Glutamatergic neuron (in vitro differentiated cells): ENCODE data around the gene ATP6V1D. TPM values are rescaled to one million over a fixed set of nuclear protein-coding genes. Genes with fewer than 3 reads are reported as not detected.

Source experiments
- DNase-seq: peaks from one replicate; pipeline ENCODE4 v3.0.0; 2022
- H3K27ac Mint-ChIP-seq: one replicate; pipeline ENCODE4 v1.8.0; 2020; ENCODE audit warnings: mild to moderate bottlenecking, mixed read lengths, inconsistent platforms; ENCODE audit not compliant: unreplicated experiment
- H3K27me3 Mint-ChIP-seq: one replicate; pipeline ENCODE4 v1.8.0; 2020; ENCODE audit warnings: mild to moderate bottlenecking, moderate library complexity, mixed read lengths, inconsistent platforms; ENCODE audit not compliant: unreplicated experiment
- H3K36me3 Mint-ChIP-seq: one replicate; pipeline ENCODE4 v1.8.0; 2020; ENCODE audit warnings: mild to moderate bottlenecking, mixed read lengths, inconsistent platforms; ENCODE audit not compliant: unreplicated experiment
- H3K4me1 Mint-ChIP-seq: one replicate; pipeline ENCODE4 v1.8.0; 2020; ENCODE audit warnings: mild to moderate bottlenecking, low read depth, mixed read lengths, inconsistent platforms; ENCODE audit not compliant: unreplicated experiment
- H3K4me3 Mint-ChIP-seq: one replicate; pipeline ENCODE4 v1.8.0; 2020; ENCODE audit warnings: mild to moderate bottlenecking, mixed read lengths, inconsistent platforms; ENCODE audit not compliant: unreplicated experiment
- H3K9me3 Mint-ChIP-seq: one replicate; pipeline ENCODE4 v1.8.0; 2020; ENCODE audit warnings: mild to moderate bottlenecking, moderate library complexity, mixed read lengths, inconsistent platforms; ENCODE audit not compliant: unreplicated experiment
- CTCF ChIP-seq: fragments of 200-600 bp; sonication (generic); IDR thresholded peaks from one replicate; pipeline ENCODE4 v1.5.0; 2021; ENCODE audit not compliant: partially characterized antibody, unreplicated experiment
- total RNA-seq: library from RNA; stranded (reverse); fragmentation: NEBNext Ultra II Directional; extraction: Animal tissue kit (Norgen Biotek cat#: 25700); gene quantifications from one replicate; pipeline ENCODE4 v1.2.1, GENCODE V29; 2021; ENCODE audit not compliant: unreplicated experiment

ATP6V1D gene
- total RNA-seq, 1 donor from 2014 or later, result 108 TPM

GRCh38 chr14:67396381-67396970, 36.9 kb upstream of the ATP6V1D start:
- Mint-ChIP-seq H3K4me3 (no peak overlapping the region), H3K9me3 (peaks cover 2% of the 10 kb centered on the region), H3K36me3 (no peaks in the 10 kb centered on the region), H3K27me3 (no peaks in the 10 kb centered on the region), H3K27ac (no peak overlapping the region), H3K4me1 (no peaks in the 10 kb centered on the region)
- no peak for DNase-seq
- no peak for TF ChIP-seq CTCF

DNA sequence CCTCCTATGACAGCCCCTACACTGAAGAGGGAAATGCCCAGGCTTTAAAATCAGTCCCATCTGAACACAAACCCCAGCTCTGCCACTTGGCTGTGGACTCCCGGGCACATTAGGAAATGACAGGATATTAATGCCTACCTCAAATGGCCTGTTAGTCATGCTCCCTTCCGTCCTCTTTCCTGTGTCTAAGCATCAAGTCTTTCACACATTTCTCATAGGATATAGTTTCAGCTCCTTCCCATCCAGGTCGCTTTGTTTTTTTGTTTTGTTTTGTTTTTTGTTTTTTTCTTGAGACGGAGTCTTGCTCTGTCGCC, 36.2 kb upstream of the ATP6V1D start:
- no peak for TF ChIP-seq CTCF
- Mint-ChIP-seq H3K36me3 (no peaks in the 10 kb centered on the region), H3K27me3 (no peaks in the 10 kb centered on the region), H3K4me1 (no peaks in the 10 kb centered on the region), H3K27ac (no peak overlapping the region), H3K9me3 (peaks cover 2% of the 10 kb centered on the region), H3K4me3 (no peak overlapping the region)
- DNase-seq, result no peak

DNA sequence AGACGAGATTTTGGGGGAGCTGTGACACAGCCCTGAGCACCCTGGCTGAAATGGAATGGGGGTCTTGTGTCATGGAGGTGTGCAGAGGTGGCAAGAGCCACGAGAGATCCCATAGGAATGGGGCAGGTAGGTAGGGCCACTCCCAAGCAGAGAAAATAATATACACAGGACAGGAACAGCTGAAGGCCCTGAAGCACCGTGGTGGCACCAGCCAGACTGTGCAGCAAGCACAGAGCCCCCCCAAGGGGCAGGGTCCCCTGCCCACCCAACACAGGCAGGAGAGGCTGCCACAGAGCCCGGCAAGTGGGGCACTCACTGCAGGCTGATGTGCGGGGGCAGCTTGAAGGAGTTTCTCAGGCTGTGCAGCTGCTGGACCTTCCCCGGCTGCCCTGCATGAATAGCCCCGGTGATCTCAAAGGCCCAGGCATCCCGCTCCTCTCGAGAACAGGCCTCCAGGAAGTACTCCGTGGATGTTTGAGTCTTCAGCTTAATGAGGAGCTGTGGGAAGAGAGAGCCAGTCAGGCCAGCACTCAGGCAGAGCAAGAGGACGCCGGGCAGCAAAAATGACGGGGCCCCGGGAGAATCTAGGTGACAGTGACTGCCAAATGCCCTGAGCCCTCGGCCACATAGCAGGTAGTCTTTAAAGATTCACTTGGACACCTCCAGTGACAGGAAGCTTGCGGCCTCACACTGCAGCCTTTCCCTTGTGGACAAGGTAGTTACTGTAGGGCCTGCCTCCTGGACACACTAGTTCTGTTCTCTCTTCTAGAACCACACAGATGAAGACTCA, 35.7 kb upstream of the ATP6V1D start:
- DNase-seq, result no peak
- no peaks in the 10 kb centered on the region for H3K27me3 Mint-ChIP-seq
- no peaks in the 10 kb centered on the region for H3K36me3 Mint-ChIP-seq
- H3K27ac Mint-ChIP-seq, result no peak overlapping the region
- H3K4me3 Mint-ChIP-seq, result no peak overlapping the region
- peaks cover 2% of the 10 kb centered on the region for H3K9me3 Mint-ChIP-seq
- no peak for TF ChIP-seq CTCF
- peaks cover 2% of the 10 kb centered on the region for H3K4me1 Mint-ChIP-seq

DNA sequence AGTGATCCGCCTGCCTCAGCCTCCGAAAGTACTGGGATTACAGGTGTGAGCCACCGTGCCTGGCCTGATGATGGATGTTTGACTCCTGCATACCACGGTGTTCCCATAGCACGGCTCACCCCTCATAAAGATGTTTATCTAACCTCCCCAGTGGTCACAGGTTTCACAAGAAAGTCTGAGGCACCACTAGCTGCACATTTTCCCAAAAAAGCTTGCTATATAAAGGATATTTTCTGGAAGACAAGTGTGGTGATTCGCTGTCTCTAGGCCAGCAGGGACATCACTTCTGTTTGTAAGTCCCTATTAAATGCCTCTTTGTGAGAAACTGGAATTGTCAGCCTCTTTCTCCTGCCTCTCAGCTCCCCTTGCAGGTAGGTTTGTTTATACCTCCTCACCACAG, 34.1 kb upstream of the ATP6V1D start:
- H3K27ac Mint-ChIP-seq, result no peak overlapping the region
- peaks cover 2% of the 10 kb centered on the region for H3K4me1 Mint-ChIP-seq
- no peaks in the 10 kb centered on the region for H3K27me3 Mint-ChIP-seq
- DNase-seq, result no peak
- TF ChIP-seq CTCF, result no peak
- no peak overlapping the region for H3K4me3 Mint-ChIP-seq
- no peaks in the 10 kb centered on the region for H3K36me3 Mint-ChIP-seq
- H3K9me3 Mint-ChIP-seq, result peaks cover 2% of the 10 kb centered on the region

GRCh38 chr14:67392800-67393199, 33.2 kb upstream of the ATP6V1D start:
- TF ChIP-seq CTCF, result no peak
- no peak for DNase-seq

More at GRCh38 chr14:67392800-67393199, 33.2 kb upstream of the ATP6V1D start:
- Mint-ChIP-seq H3K27ac (no peak overlapping the region), H3K9me3 (no peaks in the 10 kb centered on the region), H3K36me3 (no peaks in the 10 kb centered on the region), H3K4me1 (peaks cover 2% of the 10 kb centered on the region), H3K4me3 (no peak overlapping the region), H3K27me3 (no peaks in the 10 kb centered on the region)
